Measurements from ENCODE around the gene YEATS2. TPM values are rescaled to one million over a fixed set of nuclear protein-coding genes. Genes with fewer than 3 reads are reported as not detected.
"Not testable (repeated sequence)": the region's sequence is repeated elsewhere in the genome, so short reads cannot be mapped to it uniquely, and the experiment has no call there.

The YEATS2 gene
- total RNA-seq, 3 donors from 2014 or later = 15.6 to 19.3 (median 16.1) TPM

DNA sequence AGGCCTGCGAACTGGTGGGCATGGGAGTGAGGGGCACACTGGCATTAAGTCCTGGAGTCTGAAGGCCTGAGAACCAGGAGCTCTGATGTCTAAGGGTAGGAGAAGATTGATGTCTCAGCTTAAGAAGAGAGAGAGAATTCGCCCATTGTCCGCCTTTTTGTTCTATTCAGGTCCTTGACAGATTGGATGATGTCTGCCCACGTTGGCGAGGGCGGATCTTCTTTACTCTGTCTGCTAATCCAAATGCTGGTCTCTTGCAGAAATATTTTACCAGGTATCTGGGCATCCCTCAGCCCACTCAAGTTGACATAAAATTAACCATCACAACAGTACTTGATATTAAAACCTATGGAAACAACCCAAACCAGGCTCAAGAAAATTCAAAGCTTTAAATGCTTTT lies 83.6 kb downstream of the YEATS2 start:
- Histone ChIP-seq H3K9me3 (no peaks in the 10 kb centered on the region), H3K36me3 (ENCODE audit: low read depth) (no peaks in the 10 kb centered on the region), H3K4me1 (ENCODE audit: low read depth) (no peaks in the 10 kb centered on the region), H3K4me3 (no peak overlapping the region)
- intact Hi-C loops (cut with DNase I, micrococcal nuclease) = no loop called here
- ATAC-seq (no peak), DNase-seq (no peak)
- TF ChIP-seq, protein P1, sequence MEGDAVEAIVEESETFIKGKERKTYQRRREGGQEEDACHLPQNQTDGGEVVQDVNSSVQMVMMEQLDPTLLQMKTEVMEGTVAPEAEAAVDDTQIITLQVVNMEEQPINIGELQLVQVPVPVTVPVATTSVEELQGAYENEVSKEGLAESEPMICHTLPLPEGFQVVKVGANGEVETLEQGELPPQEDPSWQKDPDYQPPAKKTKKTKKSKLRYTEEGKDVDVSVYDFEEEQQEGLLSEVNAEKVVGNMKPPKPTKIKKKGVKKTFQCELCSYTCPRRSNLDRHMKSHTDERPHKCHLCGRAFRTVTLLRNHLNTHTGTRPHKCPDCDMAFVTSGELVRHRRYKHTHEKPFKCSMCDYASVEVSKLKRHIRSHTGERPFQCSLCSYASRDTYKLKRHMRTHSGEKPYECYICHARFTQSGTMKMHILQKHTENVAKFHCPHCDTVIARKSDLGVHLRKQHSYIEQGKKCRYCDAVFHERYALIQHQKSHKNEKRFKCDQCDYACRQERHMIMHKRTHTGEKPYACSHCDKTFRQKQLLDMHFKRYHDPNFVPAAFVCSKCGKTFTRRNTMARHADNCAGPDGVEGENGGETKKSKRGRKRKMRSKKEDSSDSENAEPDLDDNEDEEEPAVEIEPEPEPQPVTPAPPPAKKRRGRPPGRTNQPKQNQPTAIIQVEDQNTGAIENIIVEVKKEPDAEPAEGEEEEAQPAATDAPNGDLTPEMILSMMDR (IDR thresholded peaks at IDR 0.05) = no peak

DNA sequence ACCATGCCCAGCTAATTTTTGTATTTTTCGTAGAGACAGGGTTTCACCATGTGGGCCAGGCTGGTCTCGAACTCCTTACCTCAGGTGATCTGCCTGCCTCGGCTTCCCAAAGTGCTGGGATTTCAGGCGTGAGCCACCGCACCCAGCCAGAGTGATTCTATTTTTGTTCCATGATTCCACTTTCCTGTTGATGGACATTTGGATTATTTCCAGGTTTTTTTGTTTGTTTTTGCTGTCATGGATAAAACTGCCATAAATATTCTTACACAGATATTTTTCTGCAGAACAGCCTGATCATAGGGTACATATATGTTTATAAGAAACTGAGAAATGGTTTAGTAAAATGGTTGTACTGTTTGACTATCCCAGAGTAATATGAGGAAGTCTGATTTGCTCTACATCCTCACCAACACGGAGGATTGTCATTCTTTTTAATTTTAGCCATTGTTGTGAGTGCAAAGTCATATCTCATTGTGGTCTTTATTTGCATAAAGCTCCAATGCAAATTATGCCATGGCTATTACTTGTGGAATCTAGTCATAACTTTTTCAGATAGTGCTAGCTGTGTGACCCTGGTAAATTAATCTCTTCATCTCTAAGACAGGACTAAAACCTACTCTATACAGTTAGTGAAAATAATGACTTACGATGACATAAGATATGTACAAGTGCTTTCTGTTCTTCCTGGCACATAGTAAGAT lies 85.1 kb downstream of the YEATS2 start:
- no peak overlapping the region for H3K4me3 ChIP-seq
- no peaks in the 10 kb centered on the region for H3K4me1 ChIP-seq (ENCODE audit: low read depth)
- no peak for DNase-seq
- peaks cover 3% of the 10 kb centered on the region for H3K36me3 ChIP-seq (ENCODE audit: low read depth)
- H3K9me3 ChIP-seq = no peaks in the 10 kb centered on the region
- TF ChIP-seq, protein P1 (IDR thresholded peaks at IDR 0.05) = no peak
- intact Hi-C loops (cut with DNase I, micrococcal nuclease) = no loop called here
- no peak for ATAC-seq

DNA sequence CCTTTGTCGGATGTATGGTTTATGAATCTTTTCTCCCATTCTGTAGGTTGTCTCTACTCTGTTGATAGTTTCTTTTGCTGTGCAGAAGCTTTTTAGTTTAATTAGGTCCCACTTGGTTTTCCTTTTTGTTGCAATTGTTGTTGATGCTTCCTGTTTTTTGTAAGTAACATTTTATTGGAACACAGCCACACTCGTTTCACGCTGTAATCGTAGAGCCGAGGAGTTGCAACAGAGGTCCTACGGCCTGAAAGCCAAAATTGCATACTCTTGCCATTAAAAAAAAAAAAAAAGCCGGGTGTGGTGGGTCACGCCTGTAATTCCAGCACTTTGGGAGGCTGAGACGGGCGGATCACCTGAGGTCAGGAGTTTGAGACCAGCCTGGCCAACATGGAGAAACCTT lies 86.9 kb downstream of the YEATS2 start:
- intact Hi-C loops (cut with DNase I, micrococcal nuclease); DNase-seq; ATAC-seq: not testable (repeated sequence)

DNA sequence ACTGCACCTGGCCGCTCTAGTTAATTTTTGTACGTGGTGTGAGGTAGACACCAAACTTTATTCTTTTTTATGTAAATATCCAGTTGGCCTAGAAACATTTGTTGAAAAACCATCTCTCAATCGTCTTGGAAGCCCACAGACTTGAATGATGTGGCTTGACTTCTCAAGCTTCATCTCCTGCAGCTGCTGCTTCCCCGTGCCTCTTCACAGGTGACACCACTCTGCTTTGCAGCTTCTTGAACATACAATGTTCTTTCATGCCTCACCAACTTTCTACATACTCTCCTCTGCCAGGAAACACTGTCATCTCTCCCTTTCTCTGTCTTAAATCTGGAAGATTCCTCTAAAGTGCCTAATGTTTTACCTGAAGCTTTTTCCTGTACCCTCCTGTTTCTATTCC lies 92.2 kb downstream of the YEATS2 start:
- ATAC-seq = no peak

More for the DNA sequence above, 86.9 kb downstream of the YEATS2 start:
- not testable (repeated sequence) for H3K9me3 ChIP-seq; H3K36me3 ChIP-seq (ENCODE audit: low read depth); H3K4me1 ChIP-seq (ENCODE audit: low read depth); H3K4me3 ChIP-seq

DNA sequence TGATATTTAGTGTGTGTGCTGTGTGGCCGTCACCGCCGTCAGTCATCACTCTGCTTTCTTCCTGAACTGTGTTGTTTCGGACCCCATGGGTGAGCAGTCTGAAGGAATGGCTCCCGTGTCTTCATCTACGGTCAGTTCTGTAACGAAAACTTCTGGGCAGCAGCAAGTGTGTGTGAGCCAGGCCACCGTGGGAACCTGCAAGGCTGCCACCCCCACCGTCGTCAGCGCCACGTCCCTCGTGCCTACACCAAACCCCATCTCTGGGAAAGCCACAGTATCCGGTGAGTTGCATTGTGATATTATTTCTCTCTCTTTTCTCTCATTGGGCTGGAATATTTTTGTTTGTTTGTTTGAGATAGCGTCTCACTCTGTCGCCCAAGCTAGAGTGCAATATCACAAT lies 93.1 kb downstream of the YEATS2 start:
- DNase-seq (no peak), ATAC-seq (no peak)
- intact Hi-C loops (cut with DNase I, micrococcal nuclease) = no loop called here
- Histone ChIP-seq H3K4me1 (ENCODE audit: low read depth) (no peaks in the 10 kb centered on the region), H3K9me3 (no peaks in the 10 kb centered on the region), H3K36me3 (ENCODE audit: low read depth) (peaks cover 3% of the 10 kb centered on the region), H3K4me3 (no peak overlapping the region)
- TF ChIP-seq, protein P1 (IDR thresholded peaks at IDR 0.05) = no peak

More for the DNA sequence above, 92.2 kb downstream of the YEATS2 start:
- Histone ChIP-seq H3K4me3 (no peak overlapping the region), H3K4me1 (ENCODE audit: low read depth) (no peaks in the 10 kb centered on the region), H3K36me3 (ENCODE audit: low read depth) (peaks cover 3% of the 10 kb centered on the region), H3K9me3 (no peaks in the 10 kb centered on the region)
- intact Hi-C loops (cut with DNase I, micrococcal nuclease) = no loop called here
- DNase-seq = no peak
- TF ChIP-seq, protein P1 (IDR thresholded peaks at IDR 0.05) = no peak

DNA sequence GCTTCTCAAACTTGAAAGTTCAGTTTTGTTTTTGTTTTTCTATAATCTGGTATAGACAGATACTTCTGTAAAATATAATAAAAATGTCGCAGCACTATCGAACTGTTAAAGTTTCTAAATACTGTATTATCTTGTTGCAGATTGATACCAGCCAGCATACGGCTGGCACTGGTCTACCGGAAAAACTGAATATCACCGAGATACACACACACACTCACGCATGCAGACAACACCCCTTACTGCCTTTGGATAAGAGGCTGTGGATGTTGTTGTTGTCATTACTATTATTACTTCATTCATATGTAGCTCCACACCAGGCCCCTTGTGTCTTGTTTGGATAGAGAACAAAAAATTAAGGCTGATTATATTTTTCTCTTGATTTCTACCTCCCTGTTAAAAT lies 95.4 kb downstream of the YEATS2 start:
- Histone ChIP-seq H3K4me1 (ENCODE audit: low read depth) (no peaks in the 10 kb centered on the region), H3K9me3 (no peaks in the 10 kb centered on the region), H3K36me3 (ENCODE audit: low read depth) (no peaks in the 10 kb centered on the region), H3K4me3 (no peak overlapping the region)
- TF ChIP-seq, protein P1 (IDR thresholded peaks at IDR 0.05) = no peak
- ATAC-seq (no peak), DNase-seq (no peak)
- intact Hi-C loops (cut with DNase I, micrococcal nuclease) = no loop called here
